ENCODE measurements around the gene RPS6KB2.
A peak's percentile ranks its signal among the peaks of the same experiment; 100 is the strongest.

RPS6KB2 gene

GRCh38 chr11:67451658-67451976 is 23.3 kb downstream of the RPS6KB2 start:
- Histone ChIP-seq H3K36me3 (ENCODE audit: control insufficient read depth, insufficient read depth, low read length) (no peaks in the 10 kb centered on the region), H3K4me3 (ENCODE audit: extremely low read depth, insufficient read depth, low read length, poor library complexity, severe bottlenecking) (no peak overlapping the region), H3K4me1 (ENCODE audit: control insufficient read depth, insufficient read depth, low read length, poor library complexity, severe bottlenecking) (peaks cover 4% of the 10 kb centered on the region), H3K9me3 (ENCODE audit: control insufficient read depth, low read length) (no peaks in the 10 kb centered on the region), H3K27ac (ENCODE audit: low read depth, low read length, severe bottlenecking) (no peak overlapping the region)
- 95 to 96% methylated on average over 5 to 14 of the region's 14 CpGs for WGBS, 2 experiments (ENCODE audit: insufficient coverage in 2 of 2)

GRCh38 chr11:67452141-67452952 is 24.1 kb downstream of the RPS6KB2 start, which contains the start of gene GPR152:
TSS of gene GPR152 (minus strand) at chr11:67452729. CDS start at chr11:67452724, 5 bp downstream.
- Histone ChIP-seq H3K27ac (ENCODE audit: low read depth, low read length, severe bottlenecking) (no peak within 1 kb of the TSS), H3K36me3 (ENCODE audit: control insufficient read depth, insufficient read depth, low read length) (no peaks in the 10 kb centered on the region), H3K4me1 (ENCODE audit: control insufficient read depth, insufficient read depth, low read length, poor library complexity, severe bottlenecking) (peaks cover 3% of the 10 kb centered on the region), H3K9me3 (ENCODE audit: control insufficient read depth, low read length) (no peaks in the 10 kb centered on the region), H3K4me3 (ENCODE audit: extremely low read depth, insufficient read depth, low read length, poor library complexity, severe bottlenecking) (no peak within 1 kb of the TSS)
- WGBS, 2 experiments (ENCODE audit: insufficient coverage in 2 of 2), result 95 to 96% methylated on average over 28 to 32 of the region's 33 CpGs

- no peak overlapping the region for H3K27ac ChIP-seq (ENCODE audit: low read depth, low read length, severe bottlenecking)
- WGBS, 2 experiments (ENCODE audit: insufficient coverage in 2 of 2), result 94 to 99% methylated on average over 15 to 16 of the region's 21 CpGs
- no peak overlapping the region for H3K4me3 ChIP-seq (ENCODE audit: extremely low read depth, insufficient read depth, low read length, poor library complexity, severe bottlenecking)
- H3K4me1 ChIP-seq (ENCODE audit: control insufficient read depth, insufficient read depth, low read length, poor library complexity, severe bottlenecking), result no peaks in the 10 kb centered on the region
- H3K36me3 ChIP-seq (ENCODE audit: control insufficient read depth, insufficient read depth, low read length), result no peaks in the 10 kb centered on the region
- no peaks in the 10 kb centered on the region for H3K9me3 ChIP-seq (ENCODE audit: control insufficient read depth, low read length)
Observed at GRCh38 chr11:67453816-67454732, 25.8 kb downstream of the RPS6KB2 start.

GRCh38 chr11:67455054-67455453 is 26.8 kb downstream of the RPS6KB2 start, which contains the start of gene CABP4:
TSS of gene CABP4 (plus strand) at chr11:67455354. CDS start at chr11:67455424, 70 bp downstream.
- Histone ChIP-seq H3K4me1 (ENCODE audit: control insufficient read depth, insufficient read depth, low read length, poor library complexity, severe bottlenecking) (no peaks in the 10 kb centered on the region), H3K27ac (ENCODE audit: low read depth, low read length, severe bottlenecking) (no peak within 1 kb of the TSS), H3K9me3 (ENCODE audit: control insufficient read depth, low read length) (no peaks in the 10 kb centered on the region), H3K36me3 (ENCODE audit: control insufficient read depth, insufficient read depth, low read length) (no peaks in the 10 kb centered on the region), H3K4me3 (ENCODE audit: extremely low read depth, insufficient read depth, low read length, poor library complexity, severe bottlenecking) (no peak within 1 kb of the TSS)
- 80 to 100% methylated on average over 1 to 2 of the region's 3 CpGs for WGBS, 2 experiments (ENCODE audit: insufficient coverage in 2 of 2)

DNA sequence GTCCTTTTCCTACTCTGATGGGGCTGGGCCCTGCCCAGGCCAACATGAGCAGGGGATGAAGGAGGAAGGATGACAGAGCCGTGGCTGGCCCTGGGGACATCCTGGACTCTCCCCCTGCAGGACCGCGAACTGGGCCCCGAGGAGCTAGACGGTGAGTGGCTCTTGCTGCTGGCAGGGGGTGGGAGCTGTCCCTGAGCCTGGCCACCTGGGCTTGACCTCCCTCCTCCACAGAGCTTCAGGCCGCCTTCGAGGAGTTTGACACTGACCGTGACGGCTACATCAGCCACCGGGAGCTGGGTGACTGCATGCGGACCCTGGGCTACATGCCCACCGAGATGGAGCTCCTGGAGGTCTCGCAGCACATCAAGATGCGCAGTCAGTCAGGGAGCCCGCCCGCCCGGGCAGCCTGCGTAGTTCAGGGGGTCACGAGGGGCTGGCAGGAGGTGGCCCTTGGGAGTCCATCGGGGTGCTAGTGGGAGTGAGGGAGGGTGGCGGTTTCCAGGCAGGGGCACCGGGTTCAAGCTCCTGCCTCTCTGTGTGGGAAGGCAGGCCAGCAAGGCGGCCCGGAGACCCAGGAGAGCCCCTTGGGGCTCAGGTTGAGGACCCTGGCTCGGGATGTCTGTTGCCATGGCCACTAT is 27.9 kb downstream of the RPS6KB2 start:
- Histone ChIP-seq H3K4me1 (ENCODE audit: control insufficient read depth, insufficient read depth, low read length, poor library complexity, severe bottlenecking) (no peaks in the 10 kb centered on the region), H3K36me3 (ENCODE audit: control insufficient read depth, insufficient read depth, low read length) (no peaks in the 10 kb centered on the region), H3K9me3 (ENCODE audit: control insufficient read depth, low read length) (no peaks in the 10 kb centered on the region), H3K4me3 (ENCODE audit: extremely low read depth, insufficient read depth, low read length, poor library complexity, severe bottlenecking) (no peak overlapping the region), H3K27ac (ENCODE audit: low read depth, low read length, severe bottlenecking) (no peak overlapping the region)
- WGBS, 2 experiments (ENCODE audit: insufficient coverage in 2 of 2), result 89 to 92% methylated on average over 19 to 24 of the region's 25 CpGs

DNA sequence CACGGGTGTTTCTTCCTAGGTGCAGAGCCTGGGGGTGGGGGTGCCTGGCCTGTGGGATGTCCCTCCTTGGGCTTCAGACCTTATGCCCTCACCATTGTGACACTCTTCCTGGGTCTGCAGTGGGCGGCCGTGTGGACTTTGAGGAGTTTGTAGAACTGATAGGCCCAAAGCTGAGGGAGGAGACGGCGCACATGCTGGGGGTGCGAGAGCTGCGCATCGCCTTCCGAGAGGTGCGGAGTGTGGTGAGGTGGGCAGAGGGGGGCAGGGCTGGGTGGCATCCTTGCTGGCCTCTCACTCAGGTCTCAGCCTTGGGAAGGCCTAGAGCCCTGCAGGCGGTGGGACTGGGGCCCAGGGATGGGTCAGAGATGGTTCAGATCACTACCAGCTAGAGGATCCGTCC is 29.2 kb downstream of the RPS6KB2 start:
- no peak overlapping the region for H3K27ac ChIP-seq (ENCODE audit: low read depth, low read length, severe bottlenecking)
- 93 to 96% methylated on average over 11 to 12 of the region's 12 CpGs for WGBS, 2 experiments (ENCODE audit: insufficient coverage in 2 of 2)
- H3K4me1 ChIP-seq (ENCODE audit: control insufficient read depth, insufficient read depth, low read length, poor library complexity, severe bottlenecking), result no peaks in the 10 kb centered on the region
- no peaks in the 10 kb centered on the region for H3K36me3 ChIP-seq (ENCODE audit: control insufficient read depth, insufficient read depth, low read length)
- H3K9me3 ChIP-seq (ENCODE audit: control insufficient read depth, low read length), result no peaks in the 10 kb centered on the region
- H3K4me3 ChIP-seq (ENCODE audit: extremely low read depth, insufficient read depth, low read length, poor library complexity, severe bottlenecking), result no peak overlapping the region

DNA sequence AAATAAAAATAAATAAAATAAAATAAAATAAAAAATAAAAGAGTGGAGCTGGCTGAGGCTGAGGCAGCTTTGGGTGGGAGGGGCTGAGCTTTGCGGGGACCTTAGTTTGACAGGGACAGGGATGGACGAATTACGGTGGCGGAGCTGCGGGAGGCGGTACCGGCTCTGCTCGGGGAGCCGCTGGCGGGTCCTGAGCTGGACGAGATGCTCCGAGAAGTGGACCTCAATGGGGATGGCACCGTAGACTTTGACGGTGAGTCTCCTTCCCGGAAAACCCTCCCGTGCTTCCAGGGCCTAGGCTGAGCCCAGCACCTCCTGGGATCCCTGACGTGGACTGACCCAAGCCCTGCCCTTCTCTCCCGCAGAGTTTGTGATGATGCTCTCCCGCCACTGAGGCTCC is 30.0 kb downstream of the RPS6KB2 start:
- Histone ChIP-seq H3K36me3 (ENCODE audit: control insufficient read depth, insufficient read depth, low read length) (no peaks in the 10 kb centered on the region), H3K4me3 (ENCODE audit: extremely low read depth, insufficient read depth, low read length, poor library complexity, severe bottlenecking) (no peak overlapping the region), H3K4me1 (ENCODE audit: control insufficient read depth, insufficient read depth, low read length, poor library complexity, severe bottlenecking) (no peaks in the 10 kb centered on the region), H3K27ac (ENCODE audit: low read depth, low read length, severe bottlenecking) (no peak overlapping the region), H3K9me3 (ENCODE audit: control insufficient read depth, low read length) (no peaks in the 10 kb centered on the region)
- WGBS, 2 experiments (ENCODE audit: insufficient coverage in 2 of 2), result 92 to 95% methylated on average over 17 to 19 of the region's 19 CpGs

GRCh38 chr11:67463186-67463585 is 34.9 kb downstream of the RPS6KB2 start:
- Histone ChIP-seq H3K4me1 (ENCODE audit: control insufficient read depth, insufficient read depth, low read length, poor library complexity, severe bottlenecking) (peaks cover 10% of the 10 kb centered on the region), H3K4me3 (ENCODE audit: extremely low read depth, insufficient read depth, low read length, poor library complexity, severe bottlenecking) (no peak overlapping the region), H3K9me3 (ENCODE audit: control insufficient read depth, low read length) (no peaks in the 10 kb centered on the region), H3K27ac (ENCODE audit: low read depth, low read length, severe bottlenecking) (no peak overlapping the region), H3K36me3 (ENCODE audit: control insufficient read depth, insufficient read depth, low read length) (no peaks in the 10 kb centered on the region)
- WGBS, 2 experiments (ENCODE audit: insufficient coverage in 2 of 2), result 96 to 97% methylated on average over 7 to 8 of the region's 10 CpGs

GRCh38 chr11:67463680-67464410 is 35.6 kb downstream of the RPS6KB2 start:
- no peak overlapping the region for H3K27ac ChIP-seq (ENCODE audit: low read depth, low read length, severe bottlenecking)
- WGBS, 2 experiments (ENCODE audit: insufficient coverage in 2 of 2), result 89 to 90% methylated on average over 10 to 18 of the region's 20 CpGs
- H3K9me3 ChIP-seq (ENCODE audit: control insufficient read depth, low read length), result no peaks in the 10 kb centered on the region
- peaks cover 13% of the 10 kb centered on the region for H3K4me1 ChIP-seq (ENCODE audit: control insufficient read depth, insufficient read depth, low read length, poor library complexity, severe bottlenecking)
- H3K4me3 ChIP-seq (ENCODE audit: extremely low read depth, insufficient read depth, low read length, poor library complexity, severe bottlenecking), result peak overlapping the region; percentile 52
- H3K36me3 ChIP-seq (ENCODE audit: control insufficient read depth, insufficient read depth, low read length), result no peaks in the 10 kb centered on the region
